Measurements from ENCODE around the gene MRPS30. TPM values are rescaled to one million over a fixed set of nuclear protein-coding genes. Genes with fewer than 3 reads are reported as not detected.

MRPS30 gene
- total and polyA plus RNA-seq, 2 of the 13 experiments (the other 11 are each of a cell fraction or from before 2014, with no cell fraction given) = 36.4 to 67.6 TPM

- intact Hi-C loops (cut with micrococcal nuclease; ENCODE audit: unreplicated experiment) (no loop called here), in situ Hi-C loops (cut with HindIII; ENCODE audit: extremely low pct_ligation_motif_present, low pct_unique_long_range_greater_than_20kb) (no loop called here)
- no peak for ATAC-seq
- no peaks in the 10 kb centered on the region for H3K79me2 ChIP-seq (ENCODE audit: insufficient read depth, low read length)
- no peaks in the 10 kb centered on the region for H3K36me3 ChIP-seq (replicated peaks in 1 of 2; ENCODE audit: control insufficient read depth in 1 of 2, insufficient read depth in 2 of 2, low read length in 2 of 2)
- H3K9ac ChIP-seq (ENCODE audit: insufficient read depth, low read depth, low read length) = no peak overlapping the region
- H2AFZ ChIP-seq (ENCODE audit: low read length) = no peak overlapping the region
- H3K27me3 ChIP-seq (ENCODE audit: control insufficient read depth in 1 of 2, insufficient read depth in 2 of 2, low read length in 2 of 2) = no peaks in the 10 kb centered on the region; a peak in 1 of 5 replicates
- POLR2A ChIA-PET = no interaction called here
- CTCF ChIA-PET (ENCODE audit: low intra/inter-chr PET ratio, low total read pairs) = no interaction called here
- no peak overlapping the region for H3K27ac ChIP-seq (ENCODE audit: extremely low read length, insufficient read depth, low read length)
- FAIRE-seq = no peak
- 94% methylated on average over 1 of the region's 1 CpG for WGBS (ENCODE audit: low lambda C conversion rate)
- H3K4me2 ChIP-seq (ENCODE audit: low read depth, low read length) = no peak overlapping the region
- no peaks in the 10 kb centered on the region for H3K9me3 ChIP-seq (ENCODE audit: low read length)
- H3K4me3 ChIP-seq (replicated peaks in 1 of 3; ENCODE audit: insufficient read depth in 1 of 3, low read depth in 2 of 3, low read length in 3 of 3) = no peak overlapping the region
- DNase-seq (ENCODE audit: low spot score) = no peak
- H4K20me1 ChIP-seq (ENCODE audit: insufficient read depth, low read length) = no peaks in the 10 kb centered on the region
- H3K4me1 ChIP-seq (ENCODE audit: insufficient read depth, low read length) = no peaks in the 10 kb centered on the region
- BruUV-seq (replicated peaks) = no TSS peak
- TF ChIP-seq ATF6 (CRISPR knock-in tag; conservative IDR thresholded peaks at IDR 0.05) (no peak), NCOR1 (IDR thresholded peaks at IDR 0.05; ENCODE audit: borderline replicate concordance, low read length) (no peak), ARNT (IDR thresholded peaks at IDR 0.05) (no peak), TFDP2 (CRISPR knock-in tag; IDR thresholded peaks at IDR 0.05) (no peak), MLLT10 (CRISPR knock-in tag; IDR thresholded peaks at IDR 0.05) (no peak), THAP7 (CRISPR knock-in tag; IDR thresholded peaks at IDR 0.05) (no peak), ZBTB25 (CRISPR knock-in tag; IDR thresholded peaks at IDR 0.05) (no peak), ZNF747 (CRISPR knock-in tag; IDR thresholded peaks at IDR 0.05; ENCODE audit: borderline replicate concordance) (no peak), DBP (CRISPR knock-in tag; IDR thresholded peaks at IDR 0.05; ENCODE audit: not compliant biosample characterization) (no peak), PRDM10 (CRISPR knock-in tag; IDR thresholded peaks at IDR 0.05; ENCODE audit: low read depth) (no peak), EP300 (IDR thresholded peaks at IDR 0.05; ENCODE audit: low read depth in 2 of 2, low read length in 2 of 2) (no peak), EP300 (CRISPR knock-in tag; IDR thresholded peaks at IDR 0.05; ENCODE audit: borderline replicate concordance) (no peak), ZNF577 (CRISPR knock-in tag; IDR thresholded peaks at IDR 0.05; ENCODE audit: borderline replicate concordance, low read depth) (no peak), ZNF552 (CRISPR knock-in tag; IDR thresholded peaks at IDR 0.05; ENCODE audit: borderline replicate concordance) (no peak)
Observed at GRCh38 chr5:44830951-44831350, 22.2 kb downstream of the MRPS30 start.

Data from HepG2 (cell line).